Thoracic aorta (tissue), 2 donors: ENCODE results near the gene USP36. TPM values are rescaled to one million over a fixed set of nuclear protein-coding genes. Genes with fewer than 3 reads are reported as not detected.
A peak's percentile ranks its signal among the peaks of the same experiment; 100 is the strongest.

Experiments used
- ATAC-seq: fragments of 150-250 bp; one replicate; pipeline ENCODE4 v1.8.0; 2017; ENCODE audit warnings: low read depth; ENCODE audit not compliant: insufficient number of reproducible peaks, low FRiP score
- DNase-seq: peaks from one replicate; pipeline ENCODE4 v3.0.0-alpha.2; 2020; ENCODE audit warnings: low spot score
- H3K27ac ChIP-seq, 2 donors: fragments of 200-600 bp; sonication (generic); 1 replicate in 1 of 2; 2 replicates in 1 of 2; pipeline ENCODE4 v1.5.1; 2016; ENCODE audit warnings: mild to moderate bottlenecking in 2 of 2, moderate library complexity in 2 of 2
- H3K27me3 ChIP-seq: fragments of 200-600 bp; sonication (generic); replicated peaks from 2 replicates; pipeline ENCODE4 v1.6.0; 2016; ENCODE audit warnings: mild to moderate bottlenecking; ENCODE audit not compliant: insufficient read depth
- H3K36me3 ChIP-seq: fragments of 200-600 bp; sonication (generic); one replicate; pipeline ENCODE4 v1.5.1; 2016
- H3K4me1 ChIP-seq, 2 donors: fragments of 200-600 bp; sonication (generic); 1 replicate in 1 of 2; 2 replicates in 1 of 2; pipeline versions ENCODE4 v1.5.1 to v1.6.0; 2016; ENCODE audit warnings: low read depth in 2 of 2, mild to moderate bottlenecking in 1 of 2; ENCODE audit not compliant: control insufficient read depth in 1 of 2
- H3K4me3 ChIP-seq: fragments of 200-600 bp; sonication (generic); 2 replicates; pipeline ENCODE4 v1.5.1; 2016; ENCODE audit warnings: mild to moderate bottlenecking
- H3K9me3 ChIP-seq: fragments of 200-600 bp; sonication (generic); 2 replicates; pipeline ENCODE4 v1.5.1; 2016
- CTCF ChIP-seq: fragments of 200-600 bp; sonication (generic); IDR thresholded peaks from one replicate; pipeline ENCODE4 v1.5.1; 2019; ENCODE audit warnings: antibody characterized with exemption
- total RNA-seq, 2 donors: library from RNA; depleted of rRNA; stranded (reverse); fragments of >200 nt; gene quantifications; one replicate each; pipeline versions ENCODE4 v1.1.0 to v1.2.3, GENCODE V29; 2016

Gene USP36
- total RNA-seq, 2 donors from 2014 or later, result 40.3 to 95.9 TPM

GRCh38 chr17:78844301-78845005 lies 3.8 kb upstream of the USP36 start:
- H3K4me3 ChIP-seq, result no peak overlapping the region
- H3K27ac ChIP-seq, result no peak overlapping the region
- peaks cover 3 to 11% of the 10 kb centered on the region in 2 donors for H3K4me1 ChIP-seq
- DNase-seq (no peak), ATAC-seq (no peak)
- no peaks in the 10 kb centered on the region for H3K9me3 ChIP-seq
- H3K27me3 ChIP-seq, result no peaks in the 10 kb centered on the region
- TF ChIP-seq CTCF, result no peak
- H3K36me3 ChIP-seq, result no peaks in the 10 kb centered on the region

GRCh38 chr17:78842881-78843565 lies 2.4 kb upstream of the USP36 start:
- TF ChIP-seq CTCF, result peak; percentile 34
- Histone ChIP-seq H3K27me3 (no peaks in the 10 kb centered on the region), H3K4me1 (peaks cover 6 to 25% of the 10 kb centered on the region in 2 donors), H3K27ac (no peak overlapping the region), H3K9me3 (no peaks in the 10 kb centered on the region), H3K4me3 (no peak overlapping the region), H3K36me3 (no peaks in the 10 kb centered on the region)
- DNase-seq, result no peak
- no peak for ATAC-seq

GRCh38 chr17:78840530-78840779 lies 159 bp downstream of the USP36 start:
- Histone ChIP-seq H3K36me3 (peaks cover 14% of the 10 kb centered on the region), H3K9me3 (no peaks in the 10 kb centered on the region), H3K27ac (peak overlapping the region; percentile 95 to 97), H3K4me3 (peak overlapping the region; percentile 96), H3K4me1 (peaks cover 6 to 33% of the 10 kb centered on the region in 2 donors), H3K27me3 (no peaks in the 10 kb centered on the region)
- no peak for DNase-seq
- peak; percentile 3 for ATAC-seq
- no peak for TF ChIP-seq CTCF

GRCh38 chr17:78839762-78840529 lies 668 bp downstream of the USP36 start:
- DNase-seq, result no peak

More at GRCh38 chr17:78839762-78840529, 668 bp downstream of the USP36 start:
- H3K9me3 ChIP-seq, result no peaks in the 10 kb centered on the region
- H3K27me3 ChIP-seq, result no peaks in the 10 kb centered on the region
- H3K4me3 ChIP-seq, result peak overlapping the region; percentile 96
- TF ChIP-seq CTCF, result no peak
- peaks cover 19% of the 10 kb centered on the region for H3K36me3 ChIP-seq
- peaks cover 6 to 33% of the 10 kb centered on the region in 2 donors for H3K4me1 ChIP-seq
- H3K27ac ChIP-seq, result peak overlapping the region; percentile 95 to 97
- no peak for ATAC-seq
